ENCODE data around the gene MAP3K5.

- no peak for TF ChIP-seq CTCF (IDR thresholded peaks at IDR 0.05)
- no peak for TF ChIP-seq POLR2A (IDR thresholded peaks at IDR 0.05)
These were observed 5.6 kb downstream of the MAP3K5 start for GRCh38 chr6:136786658-136787057.

Measured in adrenal gland (tissue), 5 donors.